MCF 10A (cell line): ENCODE measurements around the gene SLC50A1. TPM values are rescaled to one million over a fixed set of nuclear protein-coding genes. Genes with fewer than 3 reads are reported as not detected.
A peak's percentile ranks its signal among the peaks of the same experiment; 100 is the strongest.

ENCODE experiments used
- BruUV-seq: library from RNA; stranded (reverse); fragments of 400-500 nt; replicated peaks from 2 replicates; lab custom pipeline; 2021; lab: Mats Ljungman, UMichigan
- CTCF ChIA-PET: fragments of 300-600 bp; sonication (Branson Sonifier 250); formaldehyde crosslinking; extraction: SDS; loops from one replicate; lab custom pipeline; 2021; ENCODE audit warnings: antibody characterized with exemption, inconsistent platforms; lab: Yijun Ruan, JAX
- POLR2A ChIA-PET: fragments of 300-600, 350-650 bp; sonication (Branson Sonifier 250); formaldehyde crosslinking; extraction: SDS; loops from one replicate; lab custom pipeline; 2020; ENCODE audit warnings: antibody characterized with exemption, inconsistent platforms; lab: Yijun Ruan, JAX
- DNase-seq: peaks from one replicate; pipeline ENCODE4 v3.0.0-alpha.2; 2018; ENCODE audit not compliant: unreplicated experiment
- H3K27ac Mint-ChIP-seq: one replicate; pipeline ENCODE4 v1.8.0; 2022; ENCODE audit warnings: mild to moderate bottlenecking, low read depth, mixed read lengths; ENCODE audit not compliant: unreplicated experiment
- H3K27me3 Mint-ChIP-seq: one replicate; pipeline ENCODE4 v1.8.0; 2022; ENCODE audit warnings: mixed read lengths; ENCODE audit not compliant: insufficient read depth, unreplicated experiment
- H3K36me3 Mint-ChIP-seq: one replicate; pipeline ENCODE4 v1.8.0; 2022; ENCODE audit warnings: mild to moderate bottlenecking, moderate library complexity, mixed read lengths; ENCODE audit not compliant: insufficient read depth, unreplicated experiment
- H3K4me1 Mint-ChIP-seq: one replicate; pipeline ENCODE4 v1.8.0; 2022; ENCODE audit warnings: mixed read lengths; ENCODE audit not compliant: insufficient read depth, unreplicated experiment
- H3K4me3 Mint-ChIP-seq: one replicate; pipeline ENCODE4 v1.8.0; 2022; ENCODE audit warnings: mild to moderate bottlenecking, moderate library complexity, mixed read lengths; ENCODE audit not compliant: unreplicated experiment
- H3K9me3 Mint-ChIP-seq: one replicate; pipeline ENCODE4 v1.8.0; 2022; ENCODE audit warnings: mixed read lengths; ENCODE audit not compliant: unreplicated experiment
- CTCF ChIP-seq: fragments of 200-600 bp; IDR thresholded peaks from one replicate; pipeline ENCODE4 v1.8.0; 2022; ENCODE audit warnings: antibody characterized with exemption, mild to moderate bottlenecking; ENCODE audit not compliant: unreplicated experiment
- intact Hi-C: fragments of 100-400 bp; cut with micrococcal nuclease; formaldehyde crosslinking; loops from 2 replicates; pipeline ENCODE4 v1.14.1; 2022
- total RNA-seq: library from RNA; stranded (reverse); gene quantifications from 2 replicates; pipeline ENCODE4 v1.2.3, GENCODE V29; 2022

Gene SLC50A1
- total RNA-seq, 1 experiment from 2014 or later = 91.2 TPM

DNA sequence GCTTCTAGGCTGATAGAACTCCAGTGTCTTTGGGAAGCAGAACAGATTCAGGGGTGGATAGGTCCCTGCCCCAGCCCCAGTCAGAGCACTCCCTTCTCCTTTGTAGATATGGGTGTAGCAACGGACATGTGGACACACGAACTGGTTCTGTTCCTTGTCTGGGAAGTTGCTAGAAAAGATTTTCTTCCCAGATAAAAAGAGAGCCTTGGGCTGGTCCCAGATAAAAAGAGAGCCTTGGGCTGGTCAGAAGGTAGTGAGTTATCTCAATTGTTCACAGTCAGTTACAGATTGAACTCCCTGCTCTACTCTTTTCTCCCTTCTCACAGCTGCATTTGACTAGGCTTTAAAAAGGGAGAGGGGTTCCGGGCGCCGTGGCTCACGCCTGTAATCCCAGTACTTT, 15.4 kb upstream of the SLC50A1 start:
- intact Hi-C loops = no loop called here
- ChIA-PET CTCF (interaction anchor here (0.6 to 6.7 kb wide), 8 partner anchors 24 to 132 kb away, joined by 3 to 58 read pairs (median 8); no protein-coding TSS in a partner anchor), POLR2A (interaction anchor here (1.4 to 11.9 kb wide), 2 partner anchors 9 to 17 kb away, joined by 8 to 238 read pairs; partner anchors contain the start of genes DPM3 and SLC50A1)
- H3K9me3 Mint-ChIP-seq = no peaks in the 10 kb centered on the region
- H3K36me3 Mint-ChIP-seq = no peaks in the 10 kb centered on the region
- DNase-seq = no peak
- no TSS peak for BruUV-seq
- no peak overlapping the region for H3K4me3 Mint-ChIP-seq
- no peaks in the 10 kb centered on the region for H3K27me3 Mint-ChIP-seq
- H3K4me1 Mint-ChIP-seq = peaks cover 16% of the 10 kb centered on the region
- no peak overlapping the region for H3K27ac Mint-ChIP-seq
- TF ChIP-seq CTCF = no peak

GRCh38 chr1:155121249-155121648, 14.4 kb upstream of the SLC50A1 start:
- H3K36me3 Mint-ChIP-seq = no peaks in the 10 kb centered on the region
- no peak for DNase-seq
- ChIA-PET CTCF (interaction anchor here (1.1 to 6.7 kb wide), 5 partner anchors 25 to 48 kb away, joined by 5 to 58 read pairs (median 14); no protein-coding TSS in a partner anchor), POLR2A (interaction anchor here (1.0 to 11.9 kb wide), 4 partner anchors 8 to 83 kb away, joined by 3 to 238 read pairs (median 6); partner anchors contain the start of genes DPM3 and SLC50A1)
- no peak overlapping the region for H3K27ac Mint-ChIP-seq
- no TSS peak for BruUV-seq
- H3K4me1 Mint-ChIP-seq = peaks cover 26% of the 10 kb centered on the region
- intact Hi-C loops = no loop called here
- H3K4me3 Mint-ChIP-seq = no peak overlapping the region
- no peak for TF ChIP-seq CTCF
- H3K9me3 Mint-ChIP-seq = no peaks in the 10 kb centered on the region
- H3K27me3 Mint-ChIP-seq = no peaks in the 10 kb centered on the region

- peaks cover 6% of the 10 kb centered on the region for H3K36me3 Mint-ChIP-seq
- BruUV-seq = no TSS peak
- TF ChIP-seq CTCF = no peak
- ChIA-PET POLR2A (interaction anchor here (0.6 to 11.9 kb wide), 4 partner anchors 15 to 45 kb away, joined by 3 to 238 read pairs (median 16); partner anchors contain the start of genes DPM3 and SLC50A1), CTCF (interaction anchor here (0.6 to 6.7 kb wide), 8 partner anchors 8 to 71 kb away, joined by 3 to 58 read pairs (median 10); no protein-coding TSS in a partner anchor)
- intact Hi-C loops = no loop called here
- no peak overlapping the region for H3K27ac Mint-ChIP-seq
- DNase-seq = no peak
- no peak overlapping the region for H3K4me3 Mint-ChIP-seq
- H3K27me3 Mint-ChIP-seq = no peaks in the 10 kb centered on the region
- H3K9me3 Mint-ChIP-seq = no peaks in the 10 kb centered on the region
- H3K4me1 Mint-ChIP-seq = peaks cover 37% of the 10 kb centered on the region
Measured at GRCh38 chr1:155122308-155122707, 13.3 kb upstream of the SLC50A1 start.

GRCh38 chr1:155123801-155124200, 11.9 kb upstream of the SLC50A1 start:
- TF ChIP-seq CTCF = no peak
- peak overlapping the region; percentile 90 for H3K27ac Mint-ChIP-seq
- peaks cover 37% of the 10 kb centered on the region for H3K4me1 Mint-ChIP-seq
- ChIA-PET POLR2A (interaction anchor here (0.7 to 11.9 kb wide), 12 partner anchors 8 to 1131 kb away, joined by 3 to 238 read pairs (median 5); partner anchors contain the start of genes DPM3, KRTCAP2, SHC1 and SLC50A1), CTCF (interaction anchor here (0.6 to 6.7 kb wide), 8 partner anchors 11 to 207 kb away, joined by 3 to 58 read pairs (median 13); partner anchors contain the start of gene KRTCAP2)
- intact Hi-C loops = loop anchor here (1.0 kb wide), 1 partner anchor 30 kb away; no protein-coding TSS in a partner anchor
- peak; percentile 53 for DNase-seq
- no TSS peak for BruUV-seq
- no peaks in the 10 kb centered on the region for H3K27me3 Mint-ChIP-seq
- H3K36me3 Mint-ChIP-seq = peaks cover 17% of the 10 kb centered on the region
- no peaks in the 10 kb centered on the region for H3K9me3 Mint-ChIP-seq
- H3K4me3 Mint-ChIP-seq = peak overlapping the region; percentile 100
